Stimulated activated CD8-positive, alpha-beta memory T cell treated with anti-CD3 and anti-CD28 coated beads, Interleukin-4, amount 100 ng/mL, for 4 hours (primary cell): ENCODE measurements around the gene TMEM247.

Source experiments
- DNase-seq, 2 donors: peaks; one replicate each; pipeline ENCODE4 v3.0.0-alpha.2; 2020; ENCODE audit warnings: low read depth in 2 of 2, low spot score in 1 of 2

Gene TMEM247

DNA sequence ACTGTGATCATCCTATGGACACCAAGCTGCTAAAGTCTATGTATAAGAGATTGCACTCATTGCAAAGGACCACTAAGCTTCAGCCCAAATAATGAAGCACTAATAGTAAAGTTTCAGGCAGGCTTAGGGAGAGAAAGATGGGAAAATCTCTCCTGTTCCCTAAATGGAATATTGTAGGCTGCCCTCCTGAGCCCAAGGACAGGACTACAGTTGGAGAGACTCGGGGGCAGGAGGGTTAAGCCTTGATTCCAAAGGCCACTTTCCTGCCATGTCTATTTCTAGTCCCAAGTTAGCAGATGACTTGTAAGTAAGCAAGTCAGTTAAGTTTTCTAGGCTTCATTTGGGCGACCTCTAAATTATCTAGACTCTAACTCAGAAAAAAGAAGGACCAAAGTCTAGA, 9.0 kb downstream of the TMEM247 start:
- no peak for DNase-seq

GRCh38 chr2:46489423-46490174, 10.2 kb downstream of the TMEM247 start:
- no peak for DNase-seq

GRCh38 chr2:46490521-46491141, 11.3 kb downstream of the TMEM247 start:
- DNase-seq: no peak

DNA sequence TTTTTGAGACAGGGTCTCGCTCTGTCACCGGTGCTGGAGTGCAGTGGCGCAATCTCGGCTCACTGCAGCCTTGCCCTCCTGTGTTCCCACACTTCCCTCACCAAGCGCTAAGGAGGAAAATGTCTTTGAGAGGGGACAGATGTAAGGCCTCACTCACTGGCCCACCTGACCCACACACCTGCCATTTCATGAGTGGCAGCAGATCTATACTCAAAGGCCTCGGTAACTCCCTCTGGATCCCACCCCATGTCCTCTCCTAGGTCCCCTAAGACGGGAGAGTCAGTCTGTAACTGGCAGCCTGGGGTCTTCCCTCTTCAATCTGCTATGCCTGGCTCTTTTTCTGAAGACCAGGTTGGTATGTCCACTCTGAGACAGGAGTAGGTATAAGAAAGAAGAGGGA, 12.9 kb downstream of the TMEM247 start:
- no peak for DNase-seq

DNA sequence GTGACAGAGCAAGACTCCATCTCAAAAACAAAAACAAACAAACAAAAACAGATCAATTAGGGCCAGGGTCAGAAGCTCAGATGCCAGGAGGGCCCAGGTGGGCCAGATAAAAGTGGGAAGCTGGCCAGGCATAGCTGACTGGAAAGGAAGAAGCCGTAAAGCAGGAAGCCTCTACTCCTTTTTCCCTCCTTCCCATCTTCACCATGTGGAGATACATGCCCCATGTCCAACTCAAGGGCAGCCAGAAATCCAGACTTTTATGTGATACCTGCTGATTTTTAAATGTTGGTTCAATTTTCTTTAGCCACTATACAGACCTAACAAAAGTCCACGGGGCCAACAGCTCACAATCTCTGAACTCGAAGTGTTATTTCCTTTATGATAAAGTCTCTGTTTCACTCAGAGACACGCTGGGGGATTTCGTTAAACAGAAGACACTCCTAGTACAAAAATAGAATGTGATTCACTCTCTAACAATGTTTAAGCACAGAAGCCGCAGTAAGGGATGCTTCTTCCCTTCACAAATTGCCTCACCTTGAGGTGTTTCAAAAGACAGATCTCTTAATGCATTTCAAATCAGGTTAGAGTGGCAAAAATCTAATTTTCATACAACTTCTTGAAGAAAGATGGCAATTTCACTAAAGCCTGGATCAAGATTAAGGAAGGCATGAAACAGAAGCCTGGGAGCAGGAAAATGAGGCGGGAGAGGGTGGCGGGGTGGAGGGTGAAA, 14.0 kb downstream of the TMEM247 start:
- DNase-seq: no peak

GRCh38 chr2:46493971-46494250, 14.5 kb downstream of the TMEM247 start:
- no peak for DNase-seq

DNA sequence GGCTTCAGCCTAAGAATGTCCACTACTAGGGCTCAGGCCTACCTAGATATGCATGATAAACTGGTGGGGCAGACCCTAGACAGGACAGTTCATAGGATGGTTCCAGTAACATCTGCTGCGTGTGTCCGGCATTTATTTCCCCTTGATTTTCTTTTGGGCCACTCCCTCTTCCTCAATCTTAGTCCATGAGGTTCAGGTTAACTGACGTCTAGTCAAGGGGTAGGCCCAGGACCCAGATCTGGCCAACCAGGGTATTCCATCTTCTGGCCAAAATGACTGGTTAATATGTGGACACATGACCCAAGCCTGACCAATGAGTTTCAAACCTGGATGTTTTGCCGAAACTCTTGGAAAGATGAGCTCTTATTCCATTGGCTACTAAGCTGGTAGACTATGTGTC, 15.2 kb downstream of the TMEM247 start:
- DNase-seq: no peak

GRCh38 chr2:46495231-46496030, 16.1 kb downstream of the TMEM247 start:
- no peak for DNase-seq

DNA sequence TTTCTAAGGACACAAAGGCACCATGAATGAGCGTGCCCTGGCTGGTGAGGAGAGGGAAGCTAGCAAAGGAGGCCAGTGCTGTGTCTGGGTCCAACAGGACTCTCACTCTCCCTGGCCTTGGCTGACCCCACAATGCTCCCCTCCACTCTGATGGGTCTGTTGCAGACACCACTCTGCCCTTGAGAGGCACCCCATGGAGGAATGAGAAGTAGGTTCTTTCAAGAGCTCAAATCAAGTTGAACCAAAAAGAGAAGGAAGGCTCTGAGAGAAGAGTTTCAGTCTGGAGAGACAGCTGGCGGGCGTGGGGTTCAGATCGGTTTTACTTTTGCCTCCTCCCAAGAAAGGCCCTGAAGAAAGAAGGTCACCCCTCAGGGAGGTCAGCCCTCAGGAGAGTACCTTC, 18.4 kb downstream of the TMEM247 start:
- no peak for DNase-seq

GRCh38 chr2:46498681-46499080, 19.3 kb downstream of the TMEM247 start:
- no peak for DNase-seq

DNA sequence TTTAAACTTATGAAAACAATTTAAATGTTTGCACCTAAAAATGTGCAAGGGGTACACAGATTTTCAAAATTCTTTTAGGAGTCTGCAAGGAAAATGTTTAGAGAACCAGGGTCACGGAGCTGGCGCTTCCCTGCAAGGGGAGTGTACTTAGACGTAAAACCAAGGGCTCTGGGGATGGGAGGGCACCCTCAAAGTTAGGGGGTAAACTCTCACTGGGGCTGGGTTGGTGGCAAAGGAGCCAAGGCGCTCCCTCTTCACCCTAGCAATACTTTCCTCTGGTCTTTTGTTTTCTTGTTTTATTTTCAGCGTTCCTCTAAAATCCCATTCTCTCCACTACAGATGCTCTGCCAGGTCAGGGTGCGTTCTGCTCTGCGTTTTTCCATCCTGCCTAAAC, 20.0 kb downstream of the TMEM247 start:
- DNase-seq: no peak

DNA sequence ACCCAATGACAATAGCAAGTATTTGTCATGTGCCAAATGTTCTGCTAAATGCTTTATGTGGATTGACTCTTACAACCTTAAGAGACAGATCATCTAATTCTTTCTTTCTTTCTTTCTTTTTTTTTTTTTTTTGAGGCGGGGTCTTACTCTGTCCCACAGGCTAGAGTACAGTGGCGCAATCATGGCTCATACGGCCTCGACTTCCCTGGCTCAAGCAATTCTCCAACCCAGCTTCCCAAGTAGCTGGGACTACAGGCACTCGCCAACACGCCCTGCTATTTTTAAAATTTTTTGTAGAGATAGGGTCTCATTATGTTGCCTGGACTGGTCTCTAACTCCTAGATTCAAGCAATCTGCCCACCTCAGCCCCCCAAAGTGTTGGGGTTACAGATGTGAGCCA, 21.4 kb downstream of the TMEM247 start:
- no peak for DNase-seq

DNA sequence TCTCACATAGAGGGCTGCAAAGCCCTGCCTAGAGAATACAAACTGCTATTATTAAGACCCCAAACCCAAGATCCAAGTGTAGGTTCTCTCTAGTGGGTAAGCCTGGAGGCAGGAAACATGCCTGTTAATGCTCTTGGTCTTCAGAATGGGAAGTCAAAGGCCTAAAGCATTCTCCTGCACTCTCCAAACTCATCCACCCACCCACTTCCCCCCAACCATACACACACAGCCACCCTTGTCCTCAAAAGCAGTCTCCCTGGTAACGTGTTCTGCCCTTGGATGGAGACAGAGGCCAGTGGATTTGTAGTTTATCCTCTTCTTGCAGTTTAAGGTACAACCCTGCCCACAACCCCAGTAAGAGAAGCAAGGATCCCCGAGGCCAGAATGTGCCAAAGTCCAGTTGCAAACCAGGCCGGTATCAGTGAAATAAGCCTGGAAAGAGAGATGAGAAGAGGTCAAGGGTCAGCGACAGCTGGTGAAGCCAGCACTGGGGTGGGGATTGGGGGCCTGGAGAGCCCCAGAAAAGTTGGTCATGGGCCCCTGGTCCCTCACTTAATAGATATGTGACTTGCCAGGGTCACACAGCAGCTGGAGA, 23.0 kb downstream of the TMEM247 start:
- DNase-seq: no peak

DNA sequence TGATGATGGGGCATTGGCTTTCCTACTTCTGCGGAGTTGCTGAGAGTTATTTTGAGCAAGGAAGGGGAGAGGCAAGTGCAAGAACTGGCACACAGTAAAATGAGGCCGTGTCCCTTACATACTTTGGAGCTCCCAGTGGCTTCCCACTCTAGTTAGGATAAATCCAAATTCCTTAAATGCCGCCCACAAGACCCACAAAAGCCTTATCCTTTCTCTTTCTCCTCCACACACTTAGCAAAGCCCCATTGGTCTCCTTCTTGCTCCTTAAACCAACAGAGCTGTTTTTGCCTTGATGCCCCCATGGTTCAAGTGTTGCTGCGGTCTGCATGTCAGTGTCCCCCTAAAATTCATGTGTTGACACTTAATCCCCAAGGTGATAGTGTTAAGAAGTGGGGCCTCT, 24.3 kb downstream of the TMEM247 start:
- no peak for DNase-seq

GRCh38 chr2:46504221-46504620, 24.9 kb downstream of the TMEM247 start:
- DNase-seq: no peak

DNA sequence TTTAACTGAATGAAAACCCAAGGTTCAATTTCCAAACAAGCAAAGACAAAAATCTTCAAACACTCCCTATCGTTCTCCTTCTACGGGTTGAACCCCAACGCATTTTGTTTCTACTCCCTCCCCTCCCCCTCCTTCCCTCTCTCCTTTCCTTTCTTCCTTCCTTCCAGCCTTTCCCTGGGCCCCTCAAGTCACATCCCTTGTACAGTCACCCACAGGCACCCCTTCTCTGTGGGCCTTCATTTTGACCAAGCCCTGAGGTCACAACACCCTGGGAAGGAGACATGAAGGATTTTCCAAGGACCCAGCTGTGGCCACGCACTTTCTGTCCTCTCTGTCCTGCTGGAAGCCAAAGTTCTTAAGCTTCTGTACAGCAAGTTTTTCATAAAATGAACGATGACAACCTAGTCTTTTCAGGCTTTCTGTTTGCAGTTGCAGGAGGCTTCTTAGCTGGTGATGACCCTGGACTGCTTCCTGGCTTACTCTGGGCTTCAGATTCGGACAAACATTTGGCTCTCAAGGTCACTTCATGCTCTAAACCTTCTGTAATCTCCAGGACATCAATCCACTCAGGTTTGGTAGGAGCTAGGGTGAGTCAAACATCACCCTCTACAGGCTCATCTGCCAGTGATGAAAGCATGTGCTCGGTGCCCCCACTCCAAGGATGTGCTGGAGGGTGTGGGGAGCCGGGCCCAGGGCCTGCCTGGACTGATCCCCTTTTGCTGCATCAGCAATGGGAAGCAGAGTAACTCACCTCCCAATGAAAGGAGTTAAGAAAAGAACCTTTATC, 25.5 kb downstream of the TMEM247 start:
- DNase-seq: no peak

DNA sequence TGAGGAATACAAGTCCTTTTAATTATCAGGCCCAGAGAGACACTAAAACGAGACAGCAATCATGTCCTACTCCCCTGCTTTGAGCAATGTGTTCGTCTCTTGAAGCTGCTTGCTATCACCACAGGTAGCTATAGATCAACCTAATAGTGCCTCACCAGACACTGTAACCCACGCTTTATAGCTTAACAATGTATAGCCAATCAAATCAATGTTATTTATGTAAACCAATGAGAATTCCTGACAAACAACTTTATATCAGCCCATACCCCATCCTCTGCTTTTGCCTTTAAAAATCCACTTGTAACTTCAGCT, 26.1 kb downstream of the TMEM247 start:
- no peak for DNase-seq

GRCh38 chr2:46506131-46506706, 26.9 kb downstream of the TMEM247 start:
- no peak for DNase-seq

DNA sequence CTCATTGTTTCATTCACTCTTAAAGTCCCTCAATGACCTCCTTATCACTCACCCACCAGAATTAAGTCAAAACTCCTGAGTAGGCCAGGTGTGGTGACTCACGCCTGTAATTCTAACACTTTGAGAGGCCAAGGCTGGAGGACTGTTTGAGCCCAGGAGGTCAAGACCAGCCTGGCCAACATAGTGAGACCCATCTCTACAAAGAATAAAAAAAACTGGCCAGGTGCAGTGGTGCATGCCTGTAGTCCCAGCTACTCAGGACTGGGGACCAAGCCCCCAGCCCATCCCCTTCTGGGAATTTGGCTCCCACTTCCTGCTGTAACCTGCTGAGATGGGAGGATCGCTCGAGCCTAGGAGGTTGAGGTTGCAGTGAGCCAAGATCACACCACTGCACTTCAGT, 28.9 kb downstream of the TMEM247 start:
- no peak for DNase-seq

DNA sequence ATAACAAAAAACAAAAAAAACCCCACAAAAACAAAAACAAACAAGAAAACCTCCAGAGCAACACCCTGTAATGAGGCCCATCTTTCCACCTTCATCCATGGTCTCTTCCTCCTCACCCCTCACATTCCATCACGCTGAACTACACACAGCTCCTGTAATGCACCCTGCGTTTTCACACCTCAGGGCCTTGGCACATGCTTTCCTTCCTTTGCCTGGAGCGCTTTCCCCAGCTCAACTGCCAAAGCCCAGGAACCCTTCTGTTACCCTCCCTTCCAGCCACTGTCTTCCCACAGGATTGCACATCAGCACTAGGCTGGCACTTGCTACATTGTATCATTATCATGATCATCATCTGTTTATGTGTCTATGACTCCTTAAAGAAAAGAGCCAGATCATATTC, 29.4 kb downstream of the TMEM247 start:
- no peak for DNase-seq
